Measurements from ENCODE around the gene RFFL. TPM values are rescaled to one million over a fixed set of nuclear protein-coding genes. Genes with fewer than 3 reads are reported as not detected.

Gene RFFL
- polyA plus RNA-seq, 1 donor from 2014 or later = 6.6 TPM

GRCh38 chr17:34958438-34958837 lies 105.1 kb downstream of the RFFL start:
- Histone ChIP-seq H3K79me2 (replicated peaks; ENCODE audit: insufficient read depth, low read length) (peaks cover 18% of the 10 kb centered on the region), H3K9me2 (ENCODE audit: insufficient read depth, low read length) (no peaks in the 10 kb centered on the region), H3F3A (ENCODE audit: insufficient read depth, low read length, poor library complexity, severe bottlenecking) (no peaks in the 10 kb centered on the region), H3K4me2 (ENCODE audit: low read length) (no peak overlapping the region), H3K9me3 (ENCODE audit: low read length) (no peaks in the 10 kb centered on the region), H3K36me3 (ENCODE audit: insufficient read depth, low read length) (no peaks in the 10 kb centered on the region), H3K27me3 (ENCODE audit: insufficient read depth, low read depth, low read length) (no peaks in the 10 kb centered on the region), H2AFZ (ENCODE audit: low read depth, low read length) (no peak overlapping the region), H3K27ac (ENCODE audit: low read length) (no peak overlapping the region), H3K9ac (ENCODE audit: low read length) (no peak overlapping the region), H3K4me3 (ENCODE audit: low read length) (no peak overlapping the region), H4K20me1 (ENCODE audit: insufficient read depth) (no peaks in the 10 kb centered on the region)
- TF ChIP-seq EP300 (conservative IDR thresholded peaks at IDR 0.05; ENCODE audit: poor library complexity, severe bottlenecking) (no peak), SMC3 (conservative IDR thresholded peaks at IDR 0.05; ENCODE audit: poor library complexity) (no peak), MXI1 (conservative IDR thresholded peaks at IDR 0.05; ENCODE audit: poor library complexity, severe bottlenecking) (no peak)
- TF ChIP-seq, protein P1, sequence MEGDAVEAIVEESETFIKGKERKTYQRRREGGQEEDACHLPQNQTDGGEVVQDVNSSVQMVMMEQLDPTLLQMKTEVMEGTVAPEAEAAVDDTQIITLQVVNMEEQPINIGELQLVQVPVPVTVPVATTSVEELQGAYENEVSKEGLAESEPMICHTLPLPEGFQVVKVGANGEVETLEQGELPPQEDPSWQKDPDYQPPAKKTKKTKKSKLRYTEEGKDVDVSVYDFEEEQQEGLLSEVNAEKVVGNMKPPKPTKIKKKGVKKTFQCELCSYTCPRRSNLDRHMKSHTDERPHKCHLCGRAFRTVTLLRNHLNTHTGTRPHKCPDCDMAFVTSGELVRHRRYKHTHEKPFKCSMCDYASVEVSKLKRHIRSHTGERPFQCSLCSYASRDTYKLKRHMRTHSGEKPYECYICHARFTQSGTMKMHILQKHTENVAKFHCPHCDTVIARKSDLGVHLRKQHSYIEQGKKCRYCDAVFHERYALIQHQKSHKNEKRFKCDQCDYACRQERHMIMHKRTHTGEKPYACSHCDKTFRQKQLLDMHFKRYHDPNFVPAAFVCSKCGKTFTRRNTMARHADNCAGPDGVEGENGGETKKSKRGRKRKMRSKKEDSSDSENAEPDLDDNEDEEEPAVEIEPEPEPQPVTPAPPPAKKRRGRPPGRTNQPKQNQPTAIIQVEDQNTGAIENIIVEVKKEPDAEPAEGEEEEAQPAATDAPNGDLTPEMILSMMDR (IDR thresholded peaks at IDR 0.05; ENCODE audit: poor library complexity, severe bottlenecking) = no peak

Small RNA genes lying within 50 kb of the gene (small RNA-seq; reads per million reads assigned to genes)
- gene AC004223.1 (0 reads per million in 3 experiments), gene RNU6-840P (0 reads per million in 3 experiments)

Other genes with a start within 250 kb of the RFFL start
- 0.84 and 2.1 TPM in 2 replicates for gene CCT6B, start 102.2 kb downstream of the RFFL start, polyA plus RNA-seq
- gene ZNF830, start 102.2 kb downstream of the RFFL start, polyA plus RNA-seq = 14.3 and 14.7 TPM in 2 replicates
- 21.8 and 29.0 TPM in 2 replicates for gene LIG3, start 83.2 kb downstream of the RFFL start, polyA plus RNA-seq
- 13.8 and 19.0 TPM in 2 replicates for gene RAD51D, start 56.2 kb upstream of the RFFL start, polyA plus RNA-seq
- gene FNDC8, start 57.9 kb upstream of the RFFL start, polyA plus RNA-seq = not detected in 2 replicates
- gene NLE1, start 78.6 kb upstream of the RFFL start, polyA plus RNA-seq = 30.8 and 43.0 TPM in 2 replicates
- gene UNC45B, start 84.1 kb upstream of the RFFL start, polyA plus RNA-seq = not detected in 2 replicates
- gene SLC35G3, start 130.7 kb upstream of the RFFL start, polyA plus RNA-seq = not detected in 2 replicates
- gene SLFN5, start 179.4 kb upstream of the RFFL start, polyA plus RNA-seq = 2.1 and 2.5 TPM in 2 replicates

Data from neural cell (in vitro differentiated cells).